GM12872 (cell line): ENCODE data around the gene PBX2.

Source experiments
- TF ChIP-seq, protein P1 (sequence below): IDR thresholded peaks from 3 replicates; pipeline ENCODE4 v1.5.1; 2011; ENCODE audit warnings: low read depth, mild to moderate bottlenecking, low read length, moderate library complexity; ENCODE audit not compliant: insufficient read depth

The PBX2 gene

DNA sequence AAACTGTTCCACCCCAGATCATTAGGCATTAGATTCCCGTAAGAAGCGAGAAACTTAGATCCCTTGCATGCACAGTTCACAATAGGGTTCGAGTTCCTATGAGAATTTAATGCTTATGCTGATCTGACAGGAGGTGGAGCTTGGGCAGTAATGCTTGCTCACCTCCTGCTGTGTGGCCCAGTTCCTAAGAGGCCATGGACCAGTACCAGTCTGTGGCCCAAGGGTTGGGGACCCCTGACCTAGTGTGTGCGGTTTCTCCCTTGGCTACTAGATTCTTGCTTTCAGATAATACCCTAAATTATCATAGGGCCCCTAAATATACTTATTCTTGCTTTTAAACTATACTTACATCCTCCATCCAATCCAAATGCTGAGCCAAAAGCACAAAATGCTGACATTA, 4.4 kb upstream of the PBX2 start:
- TF ChIP-seq, protein P1, sequence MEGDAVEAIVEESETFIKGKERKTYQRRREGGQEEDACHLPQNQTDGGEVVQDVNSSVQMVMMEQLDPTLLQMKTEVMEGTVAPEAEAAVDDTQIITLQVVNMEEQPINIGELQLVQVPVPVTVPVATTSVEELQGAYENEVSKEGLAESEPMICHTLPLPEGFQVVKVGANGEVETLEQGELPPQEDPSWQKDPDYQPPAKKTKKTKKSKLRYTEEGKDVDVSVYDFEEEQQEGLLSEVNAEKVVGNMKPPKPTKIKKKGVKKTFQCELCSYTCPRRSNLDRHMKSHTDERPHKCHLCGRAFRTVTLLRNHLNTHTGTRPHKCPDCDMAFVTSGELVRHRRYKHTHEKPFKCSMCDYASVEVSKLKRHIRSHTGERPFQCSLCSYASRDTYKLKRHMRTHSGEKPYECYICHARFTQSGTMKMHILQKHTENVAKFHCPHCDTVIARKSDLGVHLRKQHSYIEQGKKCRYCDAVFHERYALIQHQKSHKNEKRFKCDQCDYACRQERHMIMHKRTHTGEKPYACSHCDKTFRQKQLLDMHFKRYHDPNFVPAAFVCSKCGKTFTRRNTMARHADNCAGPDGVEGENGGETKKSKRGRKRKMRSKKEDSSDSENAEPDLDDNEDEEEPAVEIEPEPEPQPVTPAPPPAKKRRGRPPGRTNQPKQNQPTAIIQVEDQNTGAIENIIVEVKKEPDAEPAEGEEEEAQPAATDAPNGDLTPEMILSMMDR = no peak

DNA sequence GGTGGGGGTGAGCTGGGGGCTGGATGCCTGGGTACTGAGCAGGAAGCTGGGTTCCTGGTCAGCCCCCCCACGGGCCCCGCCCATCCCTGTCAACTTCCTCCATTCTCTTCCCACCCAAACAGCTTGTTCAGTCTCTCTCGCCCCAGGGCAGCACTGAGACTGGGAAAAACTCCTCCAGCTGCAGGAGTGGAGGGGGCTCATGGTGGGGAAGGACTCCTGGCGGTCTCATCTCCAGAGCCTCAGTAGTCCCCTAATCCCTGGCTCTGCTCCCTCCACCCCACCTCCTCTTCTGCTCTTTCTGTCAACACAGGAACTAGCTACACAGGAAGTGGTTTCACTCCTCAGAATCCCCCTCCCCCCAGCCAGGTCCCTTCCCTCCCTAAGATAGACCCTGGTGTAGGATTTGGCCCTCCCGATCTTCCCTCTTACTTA, 2.6 kb upstream of the PBX2 start, which contains the start of gene GPSM3:
Gene GPSM3 (minus strand): TSS at position 36 of the 432 bp plus-strand sequence. CDS start 130 bp downstream, outside the sequence.
- TF ChIP-seq, protein P1 = no peak

DNA sequence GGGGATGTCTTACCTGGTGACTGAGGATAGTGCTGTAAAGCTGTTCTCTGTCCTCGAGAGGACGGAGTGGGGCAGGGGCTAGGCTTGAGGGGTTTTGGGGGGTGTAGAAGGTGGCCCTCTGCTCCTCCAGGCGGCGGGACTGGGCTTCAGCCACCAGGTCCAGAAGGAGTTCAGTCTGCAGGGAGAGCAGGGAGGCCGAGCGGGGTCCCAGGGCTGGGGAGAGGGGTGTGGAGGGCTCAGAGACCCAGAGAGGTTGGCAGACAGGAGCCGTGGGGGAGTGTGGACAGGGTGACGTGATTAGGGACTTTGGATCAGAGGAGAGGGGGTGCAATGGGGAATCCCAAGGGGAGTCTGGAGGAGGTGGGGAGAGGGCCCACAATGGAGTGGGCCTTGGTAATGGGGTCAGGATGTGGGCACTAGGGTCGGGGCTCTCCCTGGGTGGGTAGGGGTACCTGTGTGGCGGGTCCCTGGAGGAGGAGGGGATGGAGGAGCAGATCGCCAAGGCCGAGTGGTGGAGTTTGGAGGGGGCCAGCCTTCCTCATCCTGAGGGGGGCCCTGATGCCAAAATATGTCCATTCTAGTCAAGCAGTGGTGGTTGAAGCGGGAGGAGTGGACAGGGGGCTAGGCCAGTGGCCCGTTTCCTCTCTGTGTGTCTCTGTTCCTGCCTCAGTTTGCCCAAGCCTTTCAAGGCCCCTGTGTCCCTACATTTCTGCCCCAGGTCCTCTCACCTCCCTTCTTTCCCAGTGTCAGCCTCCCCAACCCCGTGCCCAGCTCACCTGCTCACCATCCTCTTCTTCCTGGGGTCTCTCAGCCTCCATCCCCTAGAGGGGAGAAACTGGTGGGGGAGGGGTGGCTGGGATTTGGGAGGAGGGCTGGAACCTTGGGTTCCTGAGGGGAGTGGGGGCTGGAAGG, 1.9 kb upstream of the PBX2 start:
- TF ChIP-seq, protein P1 = no peak

DNA sequence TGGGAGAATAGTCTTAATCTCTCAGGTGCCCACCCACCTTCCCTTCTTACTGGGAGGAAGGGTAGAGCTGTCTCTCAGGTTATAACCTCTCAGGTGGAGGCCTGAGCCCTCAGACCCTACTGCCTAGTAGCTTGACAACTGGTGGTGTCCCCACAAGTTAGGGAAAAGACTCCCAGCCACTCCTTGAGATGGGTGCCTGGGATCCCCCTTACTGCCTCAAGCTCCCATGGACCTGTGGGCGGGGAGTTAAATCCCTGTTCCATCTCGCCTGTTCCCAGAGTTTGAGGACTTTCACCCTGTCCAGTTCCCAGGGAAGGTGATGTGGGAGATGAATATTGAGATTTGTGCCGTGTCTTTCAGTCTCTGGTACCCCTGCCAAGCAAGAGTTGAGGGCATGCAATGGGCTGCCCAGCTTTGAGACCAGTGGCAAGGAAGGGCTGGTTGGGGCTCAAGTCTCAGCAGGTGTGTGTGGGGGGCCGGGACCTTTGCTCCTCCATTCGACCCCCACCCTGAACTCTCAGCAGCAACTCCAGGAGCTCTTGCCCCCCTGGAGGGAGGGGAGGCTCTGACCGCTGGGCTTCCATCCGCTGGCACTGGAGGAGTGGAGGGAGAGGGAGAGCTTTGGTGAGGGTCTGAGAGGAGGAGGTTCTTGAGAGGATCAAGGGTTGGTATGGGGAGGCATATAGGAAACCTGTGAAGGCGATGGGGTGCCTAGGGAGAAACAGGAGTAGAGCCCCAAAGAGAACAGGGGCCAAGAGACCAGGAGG, 1.1 kb upstream of the PBX2 start:
- TF ChIP-seq, protein P1 = no peak

DNA sequence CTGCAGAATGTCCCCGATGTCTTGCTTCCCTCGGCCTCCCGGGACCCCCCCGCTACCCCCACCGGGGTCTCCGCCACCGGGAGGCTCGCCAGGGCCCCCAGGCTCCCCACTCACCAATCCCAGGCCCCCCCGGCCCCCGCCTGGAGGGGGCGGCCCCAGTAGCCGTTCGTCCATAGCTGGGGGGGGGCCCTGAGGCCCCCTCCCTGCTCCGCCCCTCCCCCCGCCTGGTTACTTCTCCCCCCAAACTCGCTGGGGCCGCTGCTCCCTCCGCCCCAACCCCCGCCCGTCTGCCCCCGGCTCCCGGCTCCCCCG, 304 bp downstream of the PBX2 start:
- TF ChIP-seq, protein P1 = no peak

DNA sequence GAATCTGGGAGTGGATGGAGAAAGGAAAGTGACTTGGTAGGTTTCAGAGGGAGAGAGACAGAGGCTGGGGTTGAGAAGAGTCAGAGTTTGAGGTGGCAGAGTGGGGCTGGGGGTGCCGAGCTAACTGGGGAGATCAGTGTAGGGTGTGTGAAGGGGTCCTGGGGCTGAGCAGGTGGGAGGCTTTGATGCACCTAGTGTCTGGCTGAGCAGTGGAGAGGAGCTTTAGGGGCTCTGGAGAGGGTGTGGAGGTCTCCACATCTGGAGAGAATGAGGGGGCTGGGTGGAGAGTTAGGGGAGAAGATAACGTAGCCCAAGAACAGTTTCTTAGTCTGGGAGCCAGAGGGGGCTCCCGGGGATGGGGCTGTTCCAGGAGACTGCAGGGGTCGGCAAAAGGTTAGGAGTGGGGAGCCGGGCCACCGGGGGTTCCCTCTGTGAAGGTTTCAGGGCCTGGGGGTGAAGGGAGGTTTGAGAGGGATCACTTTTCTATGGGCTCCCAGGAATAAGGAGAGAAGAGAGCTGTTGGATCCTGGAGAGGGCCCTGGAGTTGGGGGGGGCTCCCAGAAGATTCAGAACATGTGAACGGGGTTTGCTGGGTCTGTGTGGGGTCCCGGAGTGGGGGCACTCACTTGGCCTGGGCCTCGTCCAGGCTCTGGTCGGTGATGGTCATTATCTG, 797 bp downstream of the PBX2 start:
- TF ChIP-seq, protein P1 = no peak
